T-helper 1 cell treated with Interleukin-12 subunit alpha and Interleukin-12 subunit beta and Interleukin-4 antibody, amounts not matched to agents 30 μg/mL and 1 μg/mL, for 36 hours (primary cell): ENCODE measurements around the gene SLC17A2.
"Not testable (repeated sequence)": the region's sequence is repeated elsewhere in the genome, so short reads cannot be mapped to it uniquely, and the experiment has no call there.

Experiments
- H3K27ac Mint-ChIP-seq: one replicate; pipeline ENCODE4 v1.8.0; 2021; ENCODE audit warnings: mild to moderate bottlenecking, mixed read lengths
- H3K27me3 Mint-ChIP-seq: one replicate; pipeline ENCODE4 v1.8.0; 2021; ENCODE audit warnings: low read depth, mixed read lengths
- H3K36me3 Mint-ChIP-seq: one replicate; pipeline ENCODE4 v1.8.0; 2021; ENCODE audit warnings: low read depth, mixed read lengths
- H3K4me1 Mint-ChIP-seq: one replicate; pipeline ENCODE4 v1.8.0; 2021; ENCODE audit warnings: low read depth, mixed read lengths
- H3K4me3 Mint-ChIP-seq: one replicate; pipeline ENCODE4 v1.8.0; 2021; ENCODE audit warnings: mild to moderate bottlenecking, moderate library complexity, mixed read lengths
- H3K9me3 Mint-ChIP-seq: one replicate; pipeline ENCODE4 v1.8.0; 2021; ENCODE audit warnings: mixed read lengths

Gene SLC17A2

DNA sequence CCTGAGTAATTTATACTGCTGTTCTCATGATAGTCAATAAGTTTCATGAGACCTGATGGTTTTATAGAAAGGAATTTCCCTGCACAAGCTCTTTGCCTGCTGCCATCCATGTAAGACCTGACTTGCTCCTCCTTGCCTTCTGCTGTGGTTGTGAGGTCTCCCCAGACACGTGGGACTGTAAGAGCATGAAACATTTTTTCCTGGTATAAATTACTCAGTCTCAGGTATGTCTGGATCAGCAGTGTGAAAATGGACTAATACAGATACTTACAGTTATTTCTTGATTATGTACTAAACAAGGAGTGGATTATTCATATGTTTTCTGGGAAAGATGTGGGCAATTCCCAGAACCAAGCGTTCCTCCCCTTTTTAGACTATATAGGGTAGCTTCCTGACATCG, 30.2 kb upstream of the SLC17A2 start:
- H3K4me3 Mint-ChIP-seq: peak overlapping the region; percentile 98
- H3K4me1 Mint-ChIP-seq: peaks cover 59% of the 10 kb centered on the region
- peaks cover 40% of the 10 kb centered on the region for H3K36me3 Mint-ChIP-seq
- H3K27me3 Mint-ChIP-seq: no peaks in the 10 kb centered on the region
- H3K9me3 Mint-ChIP-seq: peaks cover 12% of the 10 kb centered on the region
- peak overlapping the region; percentile 71 for H3K27ac Mint-ChIP-seq

DNA sequence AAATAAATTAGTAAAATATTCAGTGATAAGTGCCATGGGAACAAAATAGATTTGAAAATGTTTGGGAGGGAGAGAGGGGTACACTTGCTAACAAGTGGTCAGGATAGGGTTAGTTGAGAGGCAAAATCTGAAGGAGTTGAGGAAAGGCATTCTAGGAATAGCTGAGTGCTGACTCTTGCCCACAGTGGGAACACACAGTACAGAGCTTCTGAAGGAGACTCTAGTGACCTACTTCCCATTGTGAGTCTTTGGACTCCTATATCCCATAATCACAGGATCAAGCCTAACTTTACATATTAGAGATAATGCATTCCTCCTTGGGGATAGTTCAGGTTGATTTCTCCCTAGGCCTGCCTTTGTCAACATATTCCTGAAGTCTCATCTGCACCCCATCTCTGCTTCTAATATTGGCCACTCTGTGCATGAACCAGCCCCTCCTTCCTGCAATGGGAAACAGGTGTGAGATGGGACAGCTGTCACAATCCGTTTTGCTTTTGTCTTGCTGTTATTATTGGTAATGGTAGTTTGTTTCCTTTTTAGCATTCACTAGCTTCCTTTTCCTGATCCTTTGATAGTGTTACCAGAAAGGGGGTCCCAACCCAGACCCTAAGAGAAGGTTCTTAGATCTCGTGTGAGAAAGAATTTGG, 29.5 kb upstream of the SLC17A2 start:
- Mint-ChIP-seq H3K4me3 (peak overlapping the region; percentile 30), H3K9me3 (peaks cover 12% of the 10 kb centered on the region), H3K36me3 (peaks cover 37% of the 10 kb centered on the region), H3K27me3 (no peaks in the 10 kb centered on the region), H3K4me1 (peaks cover 59% of the 10 kb centered on the region), H3K27ac (peak overlapping the region; percentile 63)

DNA sequence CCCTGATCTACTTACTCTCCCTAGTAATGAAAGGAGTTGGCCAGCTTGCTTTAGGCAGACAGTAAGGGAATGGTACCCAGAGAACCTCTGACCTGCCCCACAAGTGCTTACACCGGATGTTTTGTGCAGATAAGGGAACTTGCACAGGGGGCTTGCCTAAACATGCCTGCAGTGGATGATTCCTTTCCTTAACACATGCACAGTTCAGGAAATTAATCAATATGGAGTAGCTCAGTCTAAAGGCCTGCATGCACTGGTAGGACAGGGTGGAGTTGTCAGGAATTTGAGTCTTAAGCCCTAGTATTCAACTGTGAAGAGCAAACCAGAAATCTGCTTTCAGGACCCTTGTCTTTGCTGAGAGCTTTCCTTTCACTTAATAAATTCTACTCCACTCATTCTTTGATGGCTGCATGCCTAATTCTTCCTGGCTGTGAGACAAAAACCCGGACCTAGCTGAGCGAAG, 28.2 kb upstream of the SLC17A2 start:
- Mint-ChIP-seq H3K4me3 (peak overlapping the region; percentile 32), H3K27ac (peak overlapping the region; percentile 83), H3K9me3 (peaks cover 12% of the 10 kb centered on the region), H3K36me3 (peaks cover 27% of the 10 kb centered on the region), H3K4me1 (peaks cover 49% of the 10 kb centered on the region), H3K27me3 (no peaks in the 10 kb centered on the region)

DNA sequence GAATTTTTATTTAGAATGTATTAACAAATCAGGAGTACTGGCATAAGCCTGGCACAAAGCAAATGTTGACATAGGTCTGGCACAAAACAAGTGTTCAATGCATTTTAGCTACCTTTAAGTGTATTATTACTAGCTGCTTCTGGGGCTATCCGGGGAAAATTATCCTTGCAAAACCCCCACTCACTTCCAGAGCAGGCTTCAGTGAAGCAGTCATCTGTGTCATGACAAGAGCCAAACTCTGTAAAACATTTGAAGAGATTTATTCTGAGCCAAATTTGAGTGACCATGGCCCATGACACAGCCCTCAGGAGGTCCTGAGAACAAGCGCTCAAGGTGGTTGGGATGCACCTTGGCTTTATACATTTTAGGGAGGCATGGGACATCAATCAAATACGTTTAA, 25.7 kb upstream of the SLC17A2 start:
- H3K4me1 Mint-ChIP-seq: peaks cover 32% of the 10 kb centered on the region
- H3K4me3 Mint-ChIP-seq: no peak overlapping the region
- H3K36me3 Mint-ChIP-seq: peaks cover 20% of the 10 kb centered on the region
- H3K27me3 Mint-ChIP-seq: peaks cover 5% of the 10 kb centered on the region
- peaks cover 17% of the 10 kb centered on the region for H3K9me3 Mint-ChIP-seq
- no peak overlapping the region for H3K27ac Mint-ChIP-seq

DNA sequence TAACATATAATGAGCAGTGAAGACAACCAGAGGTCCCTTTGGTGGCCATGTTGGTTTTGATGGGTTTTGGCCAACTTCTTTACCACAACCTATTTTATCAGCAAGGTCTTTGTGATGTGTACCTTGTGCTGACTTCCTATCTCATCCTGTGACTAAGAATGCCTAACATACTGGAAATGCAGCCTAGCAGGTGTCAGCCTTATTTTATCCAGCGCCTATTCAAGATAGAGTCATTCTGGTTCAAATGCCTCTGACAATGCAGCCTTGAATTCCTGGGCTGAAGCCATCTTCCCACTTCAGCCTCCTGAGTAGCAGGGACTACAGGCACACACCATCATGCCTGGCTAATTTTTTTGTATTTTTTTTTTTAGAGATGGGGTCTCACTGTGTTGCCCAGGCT, 24.3 kb upstream of the SLC17A2 start:
- peaks cover 12% of the 10 kb centered on the region for H3K9me3 Mint-ChIP-seq
- H3K4me3 Mint-ChIP-seq: no peak overlapping the region
- no peak overlapping the region for H3K27ac Mint-ChIP-seq
- H3K36me3 Mint-ChIP-seq: peaks cover 15% of the 10 kb centered on the region
- peaks cover 5% of the 10 kb centered on the region for H3K27me3 Mint-ChIP-seq
- peaks cover 20% of the 10 kb centered on the region for H3K4me1 Mint-ChIP-seq

DNA sequence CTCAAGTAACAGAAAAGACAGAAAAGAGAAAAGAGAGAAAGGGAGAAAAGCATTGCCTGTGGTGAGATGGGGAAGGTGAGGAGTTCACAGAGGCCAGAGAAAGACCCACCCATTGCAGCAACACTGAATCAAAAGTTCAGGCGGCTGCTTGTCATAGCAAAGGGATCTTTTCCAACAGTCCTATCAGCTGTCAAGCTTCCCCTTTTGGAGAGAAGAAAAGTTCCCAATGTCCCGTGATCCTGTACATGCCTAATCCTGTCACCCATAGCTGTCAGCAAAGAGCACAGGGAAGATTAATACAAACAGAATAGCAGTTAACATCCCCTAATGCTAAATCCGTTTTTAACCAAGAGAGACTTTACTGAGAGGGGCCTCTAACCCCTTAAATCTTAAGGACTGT, 23.2 kb upstream of the SLC17A2 start:
- H3K27me3 Mint-ChIP-seq: peaks cover 5% of the 10 kb centered on the region
- H3K36me3 Mint-ChIP-seq: peaks cover 10% of the 10 kb centered on the region
- H3K9me3 Mint-ChIP-seq: peaks cover 5% of the 10 kb centered on the region
- no peak overlapping the region for H3K27ac Mint-ChIP-seq
- H3K4me3 Mint-ChIP-seq: no peak overlapping the region
- H3K4me1 Mint-ChIP-seq: peaks cover 9% of the 10 kb centered on the region

DNA sequence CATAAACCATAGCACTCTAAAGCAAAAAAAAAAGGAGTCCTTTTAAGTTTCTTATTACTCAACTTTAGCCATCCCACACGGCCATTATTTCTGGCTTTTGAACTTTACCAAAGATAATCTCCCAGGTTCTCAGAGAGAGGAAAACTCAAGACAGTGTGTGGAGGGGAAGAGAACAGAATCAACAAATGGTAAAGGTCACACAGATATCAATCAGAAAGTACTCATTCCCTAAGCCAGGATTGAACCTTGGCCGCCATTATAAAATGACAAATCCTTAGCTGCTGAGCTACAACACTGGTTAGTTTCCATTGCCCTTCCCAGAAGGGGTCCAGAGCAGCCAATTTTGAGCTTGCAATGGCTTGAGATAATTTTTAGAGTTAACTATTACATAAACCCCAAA, 22.0 kb upstream of the SLC17A2 start:
- Mint-ChIP-seq H3K27ac (no peak overlapping the region), H3K27me3 (peaks cover 5% of the 10 kb centered on the region), H3K4me1 (peaks cover 2% of the 10 kb centered on the region), H3K9me3 (peaks cover 5% of the 10 kb centered on the region), H3K4me3 (no peak overlapping the region), H3K36me3 (peaks cover 3% of the 10 kb centered on the region)

DNA sequence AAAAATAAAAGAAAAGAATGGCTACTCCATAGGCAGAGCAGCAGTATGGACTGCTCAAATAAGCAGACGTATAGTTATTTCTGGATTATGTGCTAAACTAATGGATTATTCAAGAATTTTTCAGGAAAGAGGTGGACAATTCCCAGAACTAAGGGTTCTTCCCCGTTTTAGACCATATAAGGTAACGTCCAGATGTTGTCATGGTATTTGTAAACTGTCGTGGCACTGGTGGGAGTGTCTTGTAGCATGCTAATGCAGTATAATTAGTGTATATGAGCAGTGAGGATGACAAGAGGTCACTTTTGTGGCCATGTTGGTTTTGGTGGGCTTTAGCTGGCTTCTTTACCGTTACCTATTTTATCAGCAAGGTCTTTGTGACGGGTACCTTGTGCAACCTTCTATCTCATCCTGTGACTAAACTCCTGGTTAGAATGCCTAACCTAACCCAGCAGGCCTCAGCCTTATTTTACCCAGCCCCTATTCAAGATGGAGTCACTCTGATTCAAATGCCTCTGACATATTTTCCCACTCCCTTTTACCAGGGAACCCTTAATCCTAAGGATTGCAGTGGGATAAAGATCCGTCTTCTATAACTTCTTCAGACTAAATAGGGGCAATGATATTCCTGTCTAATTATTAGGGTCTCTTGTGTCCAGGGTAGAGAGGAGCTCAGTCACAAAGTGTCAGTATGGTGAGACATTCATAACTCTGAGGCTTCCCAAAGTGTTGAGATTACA, 21.0 kb upstream of the SLC17A2 start:
- Mint-ChIP-seq H3K27me3 (peaks cover 5% of the 10 kb centered on the region), H3K27ac (no peak overlapping the region), H3K9me3 (peaks cover 5% of the 10 kb centered on the region), H3K4me1 (peaks cover 7% of the 10 kb centered on the region), H3K36me3 (no peaks in the 10 kb centered on the region), H3K4me3 (no peak overlapping the region)

DNA sequence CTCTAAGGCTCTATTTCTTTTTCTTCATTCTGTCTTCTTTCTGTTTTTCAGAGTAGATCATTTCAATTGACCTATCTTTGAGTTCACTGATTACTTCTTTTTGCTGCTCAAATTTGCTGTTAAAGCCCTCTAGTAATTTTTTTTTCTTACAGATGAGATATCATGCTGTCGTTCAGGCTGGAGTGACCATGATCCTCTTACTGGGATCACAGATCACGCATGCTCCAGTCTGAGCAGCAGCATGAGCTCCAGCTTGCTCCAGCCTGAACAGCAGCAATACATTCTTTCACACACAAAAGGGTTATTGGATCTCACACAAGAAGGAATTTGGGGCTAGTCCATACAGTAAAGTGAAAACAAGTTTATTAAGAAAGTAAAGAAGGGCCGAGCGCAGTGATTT, 19.8 kb upstream of the SLC17A2 start:
- peaks cover 12% of the 10 kb centered on the region for H3K9me3 Mint-ChIP-seq
- H3K4me3 Mint-ChIP-seq: no peak overlapping the region
- peaks cover 5% of the 10 kb centered on the region for H3K36me3 Mint-ChIP-seq
- peaks cover 14% of the 10 kb centered on the region for H3K4me1 Mint-ChIP-seq
- H3K27me3 Mint-ChIP-seq: peaks cover 5% of the 10 kb centered on the region
- no peak overlapping the region for H3K27ac Mint-ChIP-seq

DNA sequence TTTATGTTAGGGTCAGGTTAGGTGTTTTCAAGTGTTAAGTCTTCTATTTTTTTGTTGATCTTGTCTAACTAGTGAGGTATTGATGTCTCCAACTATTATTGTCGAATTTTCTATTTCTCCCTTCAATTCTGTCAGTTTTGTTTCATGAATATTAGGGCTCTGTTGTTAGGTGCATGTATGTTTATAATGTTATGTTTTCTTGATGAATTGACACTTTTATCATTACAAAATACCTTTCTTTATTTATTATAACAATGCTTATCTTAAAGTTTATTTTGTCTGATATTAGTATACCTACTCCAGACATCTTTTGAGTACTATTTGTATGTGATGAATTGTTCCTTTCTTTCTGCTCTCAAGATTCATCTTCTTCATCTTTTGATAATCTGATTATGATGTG, 19.2 kb upstream of the SLC17A2 start:
- peaks cover 5% of the 10 kb centered on the region for H3K36me3 Mint-ChIP-seq
- peaks cover 5% of the 10 kb centered on the region for H3K27me3 Mint-ChIP-seq
- H3K4me1 Mint-ChIP-seq: peaks cover 20% of the 10 kb centered on the region
- no peak overlapping the region for H3K4me3 Mint-ChIP-seq
- peaks cover 12% of the 10 kb centered on the region for H3K9me3 Mint-ChIP-seq
- no peak overlapping the region for H3K27ac Mint-ChIP-seq

DNA sequence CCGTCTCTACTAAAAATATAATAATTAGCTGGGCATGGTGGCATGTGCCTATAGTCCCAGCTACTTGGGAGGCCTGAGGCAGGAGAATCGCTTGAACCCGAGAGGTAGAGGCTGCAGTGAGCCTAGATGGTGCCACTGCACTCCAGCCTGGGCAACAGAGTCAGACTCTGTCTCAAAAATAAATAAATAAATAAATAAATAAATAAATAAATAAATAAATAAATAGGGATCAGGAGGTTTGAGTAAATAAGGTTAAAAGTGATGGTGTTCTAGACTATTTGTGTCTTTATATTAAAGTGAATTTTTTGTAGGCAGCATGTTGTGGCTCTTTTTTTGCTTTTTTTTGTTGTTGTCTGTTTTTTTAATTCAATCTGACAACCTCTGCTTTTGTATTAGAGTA, 17.0 kb upstream of the SLC17A2 start:
- peaks cover 11% of the 10 kb centered on the region for H3K9me3 Mint-ChIP-seq
- peaks cover 14% of the 10 kb centered on the region for H3K27me3 Mint-ChIP-seq
- H3K4me1 Mint-ChIP-seq: peaks cover 27% of the 10 kb centered on the region
- not testable (repeated sequence) for H3K36me3 Mint-ChIP-seq, H3K27ac Mint-ChIP-seq, H3K4me3 Mint-ChIP-seq

DNA sequence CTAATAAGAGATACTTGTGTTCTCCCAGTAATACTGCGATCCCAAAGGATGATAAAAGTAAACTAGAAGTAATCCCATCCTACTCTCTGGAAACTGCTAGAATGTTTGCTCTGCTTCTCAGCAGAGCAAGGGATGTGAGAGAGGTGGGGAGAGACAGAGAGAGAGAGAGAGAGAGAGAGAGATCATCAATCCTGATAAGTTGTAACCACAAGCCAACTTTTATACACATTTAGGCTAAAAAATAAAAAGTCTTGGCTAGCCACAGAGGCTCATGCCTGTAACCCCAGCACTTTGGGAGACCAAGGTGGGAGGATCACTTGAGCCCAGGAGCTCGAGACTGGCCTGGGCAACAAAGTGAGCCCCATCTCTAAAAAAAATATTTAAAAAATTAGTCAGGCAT, 16.1 kb upstream of the SLC17A2 start:
- Mint-ChIP-seq H3K4me3 (peak overlapping the region; percentile 68), H3K36me3 (peaks cover 5% of the 10 kb centered on the region), H3K4me1 (peaks cover 29% of the 10 kb centered on the region), H3K27ac (no peak overlapping the region), H3K9me3 (peaks cover 7% of the 10 kb centered on the region), H3K27me3 (peaks cover 10% of the 10 kb centered on the region)

DNA sequence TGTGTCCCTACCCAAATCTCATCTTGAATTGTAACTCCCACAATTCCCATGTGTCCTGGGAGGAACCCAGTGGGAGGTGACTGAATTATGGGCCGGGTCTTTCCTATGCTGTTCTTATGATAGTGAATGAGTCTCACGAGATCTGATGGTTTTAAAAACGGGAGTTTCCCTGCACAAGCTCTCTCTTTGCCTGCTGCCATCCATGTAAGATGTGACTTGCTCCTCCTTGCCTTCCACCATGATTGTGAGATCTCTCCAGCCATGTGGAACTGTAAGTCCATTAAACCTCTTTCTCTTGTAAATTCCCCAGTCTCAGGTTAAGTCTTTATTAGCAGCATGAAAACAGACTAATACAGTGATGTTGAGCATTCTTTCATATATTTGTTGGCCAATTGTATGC, 15.2 kb upstream of the SLC17A2 start:
- not testable (repeated sequence) for H3K9me3 Mint-ChIP-seq, H3K27me3 Mint-ChIP-seq, H3K4me3 Mint-ChIP-seq, H3K36me3 Mint-ChIP-seq
- peaks cover 29% of the 10 kb centered on the region for H3K4me1 Mint-ChIP-seq
- H3K27ac Mint-ChIP-seq: peak overlapping the region; percentile 21

DNA sequence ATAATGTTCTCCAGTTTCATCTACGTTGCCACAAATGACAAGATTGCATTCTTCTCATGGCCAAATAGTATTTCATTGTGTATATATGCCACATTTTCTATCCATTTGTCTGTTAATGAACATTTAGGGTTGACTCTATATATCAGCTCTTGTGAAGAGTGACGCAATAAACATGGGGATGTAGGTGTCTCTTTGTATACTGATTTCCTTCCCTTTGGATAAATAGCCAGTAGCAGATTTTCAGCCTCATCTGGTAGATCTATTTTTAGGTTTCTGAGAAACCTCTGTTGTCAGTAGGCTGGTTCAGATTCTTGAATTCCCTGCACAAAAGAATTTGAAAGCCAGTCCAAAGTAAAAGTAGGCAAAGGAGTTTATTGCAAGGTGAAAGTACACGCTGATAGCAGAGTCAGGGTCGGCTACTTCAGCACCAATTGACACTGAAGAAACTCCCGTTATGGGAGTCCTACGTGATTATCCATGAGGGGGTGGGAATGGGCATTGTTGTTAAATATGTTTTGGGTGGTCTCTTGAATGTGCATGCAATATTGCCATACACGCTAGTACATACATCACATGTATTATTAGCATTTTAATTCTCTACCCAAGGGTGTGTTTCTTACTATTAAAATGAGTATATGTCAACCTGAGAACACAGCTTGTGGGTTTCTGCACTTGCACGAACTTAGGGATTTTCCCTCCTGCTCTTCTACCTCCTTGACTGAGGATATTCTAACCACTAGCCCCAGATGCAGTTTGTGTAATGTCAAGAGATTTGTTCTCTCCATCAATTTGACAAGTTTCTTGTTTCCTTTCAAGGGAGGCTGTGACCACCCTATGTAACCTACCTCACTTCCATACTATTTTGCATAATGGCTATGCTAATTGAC, 14.4 kb upstream of the SLC17A2 start:
- Mint-ChIP-seq H3K27me3 (peaks cover 10% of the 10 kb centered on the region), H3K36me3 (peaks cover 5% of the 10 kb centered on the region), H3K27ac (peak overlapping the region; percentile 11), H3K4me3 (peak overlapping the region; percentile 4), H3K9me3 (peaks cover 7% of the 10 kb centered on the region), H3K4me1 (peaks cover 29% of the 10 kb centered on the region)
